ENCODE data around the gene RFT1. TPM values are rescaled to one million over a fixed set of nuclear protein-coding genes. Genes with fewer than 3 reads are reported as not detected.
A peak's percentile ranks its signal among the peaks of the same experiment; 100 is the strongest.

RFT1 gene
- total and polyA plus RNA-seq, 2 of the 13 experiments (the other 11 are each of a cell fraction or from before 2014, with no cell fraction given) = 23.2 to 37.0 TPM

- TF ChIP-seq FOXP4 (CRISPR knock-in tag; IDR thresholded peaks at IDR 0.05) (0 out of 2 replicates have a peak, but pooled peaks have one; percentile 28), ZNF670 (CRISPR knock-in tag; IDR thresholded peaks at IDR 0.05; ENCODE audit: borderline replicate concordance) (no peak), NCOR1 (IDR thresholded peaks at IDR 0.05; ENCODE audit: borderline replicate concordance, low read length) (0 out of 2 replicates have a peak, but pooled peaks have one; percentile 49), SMAD1 (CRISPR knock-in tag; IDR thresholded peaks at IDR 0.05; ENCODE audit: borderline replicate concordance, low read depth) (no peak), ZFP1 (CRISPR knock-in tag; IDR thresholded peaks at IDR 0.05) (no peak)
Observed at GRCh38 chr3:53159156-53160060, 29.2 kb upstream of the RFT1 start (continued).

DNA sequence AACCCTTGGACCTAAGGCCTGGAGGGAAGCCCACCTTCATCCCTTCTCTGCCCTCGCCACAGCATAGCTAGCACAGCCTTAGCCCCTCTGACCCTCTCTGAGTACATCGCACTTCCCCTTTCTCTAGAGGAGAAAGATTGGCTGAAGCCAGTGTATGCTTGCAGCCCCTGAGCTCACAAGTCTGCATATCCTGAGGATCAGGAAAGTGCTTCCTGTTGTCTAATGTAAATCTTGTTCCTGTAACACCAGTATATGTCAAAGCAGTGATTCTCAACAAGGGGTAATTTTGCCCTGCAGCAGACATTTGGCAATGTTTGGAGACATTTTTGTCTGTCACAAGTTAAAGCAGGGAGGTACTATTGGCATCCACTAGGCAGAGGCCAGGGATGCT is 28.5 kb upstream of the RFT1 start:
- intact Hi-C loops (cut with micrococcal nuclease; ENCODE audit: unreplicated experiment) (loop anchor here (1.0 kb wide), 1 partner anchor 11 kb away; no protein-coding TSS in a partner anchor), in situ Hi-C loops (cut with HindIII; ENCODE audit: extremely low pct_ligation_motif_present, low pct_unique_long_range_greater_than_20kb) (no loop called here)
- Histone ChIP-seq H3K4me3 (replicated peaks in 1 of 3; ENCODE audit: insufficient read depth in 1 of 3, low read depth in 2 of 3, low read length in 3 of 3) (peak overlapping the region in 1 of 3 experiments; percentile 87; a peak in 2 of 6 replicates), H3K36me3 (replicated peaks in 1 of 2; ENCODE audit: control insufficient read depth in 1 of 2, insufficient read depth in 2 of 2, low read length in 2 of 2) (no peaks in the 10 kb centered on the region), H3K4me2 (ENCODE audit: low read depth, low read length) (peak overlapping the region; percentile 88), H3K9ac (ENCODE audit: insufficient read depth, low read depth, low read length) (no peak overlapping the region; the same call in 1 of the 2 replicates), H2AFZ (ENCODE audit: low read length) (no peak overlapping the region), H3K4me1 (ENCODE audit: insufficient read depth, low read length) (peaks cover 65% of the 10 kb centered on the region), H3K27me3 (ENCODE audit: control insufficient read depth in 1 of 2, insufficient read depth in 2 of 2, low read length in 2 of 2) (peaks cover 0 to 21% of the 10 kb centered on the region in 2 experiments; a peak in 3 of 5 replicates), H3K27ac (ENCODE audit: extremely low read length, insufficient read depth, low read length) (peak overlapping the region; percentile 70), H3K79me2 (ENCODE audit: insufficient read depth, low read length) (peaks cover 19% of the 10 kb centered on the region), H3K9me3 (ENCODE audit: low read length) (no peaks in the 10 kb centered on the region), H4K20me1 (ENCODE audit: insufficient read depth, low read length) (peaks cover 3% of the 10 kb centered on the region)
- no TSS peak for BruUV-seq (replicated peaks)
- WGBS (ENCODE audit: low lambda C conversion rate) = 72% methylated on average over 2 of the region's 2 CpGs
- no peak for ATAC-seq
- no peak for FAIRE-seq
- ChIA-PET CTCF (ENCODE audit: low intra/inter-chr PET ratio, low total read pairs) (interaction anchor here (2.2 kb wide), 1 partner anchor 24 kb away, joined by 7 read pairs; no protein-coding TSS in a partner anchor), POLR2A (interaction anchor here (0.7 to 3.8 kb wide), 13 partner anchors 8 to 686 kb away, joined by 3 to 137 read pairs (median 8); partner anchors contain the start of genes DCP1A and RFT1)
- TF ChIP-seq NFATC3 (CRISPR knock-in tag; IDR thresholded peaks at IDR 0.05) (0 out of 2 replicates have a peak, but pooled peaks have one; percentile 29), ZNF652 (CRISPR knock-in tag; IDR thresholded peaks at IDR 0.05; ENCODE audit: borderline replicate concordance, low read depth) (no peak)
- DNase-seq (ENCODE audit: low spot score) = no peak
